SK-N-SH (cell line): ENCODE results near the gene GRM8.

ENCODE experiments used
- CHD2 ChIP-seq: fragments of 150-350 bp; IDR thresholded peaks from 2 replicates; pipeline ENCODE4 v1.6.1; 2018; ENCODE audit warnings: low read length; ENCODE audit not compliant: partially characterized antibody
- CTCF ChIP-seq: fragments of 200-600 bp; sonication (generic); IDR thresholded peaks from 2 replicates; pipeline ENCODE4 v1.6.1; 2017; ENCODE audit warnings: antibody characterized with exemption, mild to moderate bottlenecking, moderate library complexity
- EP300 ChIP-seq, 2 experiments: IDR thresholded peaks; 2 replicates each; pipeline versions ENCODE4 v1.4.0 to v1.6.1; 2012; ENCODE audit warnings: borderline replicate concordance in 1 of 2, low read depth in 1 of 2, low read length in 1 of 2
- FOXJ3 ChIP-seq: sonication (generic); formaldehyde crosslinking; IDR thresholded peaks from 2 replicates; pipeline ENCODE4 v1.5.1; 2020; ENCODE audit warnings: mild to moderate bottlenecking, missing genetic modification reagents
- MAX ChIP-seq: IDR thresholded peaks from 2 replicates; pipeline ENCODE4 v1.4.0; 2012; ENCODE audit warnings: low read depth
- NFIC ChIP-seq: IDR thresholded peaks from 2 replicates; pipeline ENCODE4 v1.4.0; 2012; ENCODE audit warnings: borderline replicate concordance
- POLR2AphosphoS5 ChIP-seq: IDR thresholded peaks from 2 replicates; pipeline ENCODE4 v1.6.1; 2012; ENCODE audit warnings: low read depth, low read length
- RAD21 ChIP-seq: IDR thresholded peaks from 2 replicates; pipeline ENCODE4 v1.6.1; 2012; ENCODE audit warnings: mild to moderate bottlenecking, low read length
- SMC3 ChIP-seq: IDR thresholded peaks from 2 replicates; pipeline ENCODE4 v1.6.1; 2012; ENCODE audit warnings: low read depth, low read length, improper control_type of control experiment
- TAF1 ChIP-seq: IDR thresholded peaks from 2 replicates; pipeline ENCODE4 v1.6.1; 2012; ENCODE audit warnings: low read depth, mild to moderate bottlenecking, low read length, moderate library complexity, borderline replicate concordance
- USF1 ChIP-seq: IDR thresholded peaks from 2 replicates; pipeline ENCODE4 v1.4.0; 2012; ENCODE audit warnings: low read depth, borderline replicate concordance

GRCh38 chr7:126689037-126689436 lies 563.7 kb downstream of the GRM8 start:
- TF ChIP-seq TAF1 (no peak), CTCF (no peak), NFIC (no peak), EP300 (IDR thresholded peaks at IDR 0.05; ENCODE audit: borderline replicate concordance in 1 of 2, low read depth in 1 of 2, low read length in 1 of 2) (peak in 1 of 2 experiments; percentile 65; a peak in 1 of 4 replicates), CHD2 (no peak), MAX (no peak), POLR2AphosphoS5 (no peak), FOXJ3 (no peak), USF1 (no peak), RAD21 (no peak), SMC3 (no peak)
